ENCODE data around the gene SLC25A51. TPM values are rescaled to one million over a fixed set of nuclear protein-coding genes. Genes with fewer than 3 reads are reported as not detected.

SLC25A51 gene
- total RNA-seq, 1 donor from 2014 or later, result 26.0 TPM

- peaks cover 41% of the 10 kb centered on the region for H3K4me1 Mint-ChIP-seq
- DNase-seq (ENCODE audit: low spot score in 2 of 2, unreplicated experiment in 2 of 2), result no peak
- H3K27me3 Mint-ChIP-seq (ENCODE audit: low read depth), result no peaks in the 10 kb centered on the region
- H3K36me3 Mint-ChIP-seq, result peaks cover 2% of the 10 kb centered on the region
- peak overlapping the region; percentile 85 for H3K27ac Mint-ChIP-seq
- H3K4me3 Mint-ChIP-seq, result no peak overlapping the region
- TF ChIP-seq, protein P1, sequence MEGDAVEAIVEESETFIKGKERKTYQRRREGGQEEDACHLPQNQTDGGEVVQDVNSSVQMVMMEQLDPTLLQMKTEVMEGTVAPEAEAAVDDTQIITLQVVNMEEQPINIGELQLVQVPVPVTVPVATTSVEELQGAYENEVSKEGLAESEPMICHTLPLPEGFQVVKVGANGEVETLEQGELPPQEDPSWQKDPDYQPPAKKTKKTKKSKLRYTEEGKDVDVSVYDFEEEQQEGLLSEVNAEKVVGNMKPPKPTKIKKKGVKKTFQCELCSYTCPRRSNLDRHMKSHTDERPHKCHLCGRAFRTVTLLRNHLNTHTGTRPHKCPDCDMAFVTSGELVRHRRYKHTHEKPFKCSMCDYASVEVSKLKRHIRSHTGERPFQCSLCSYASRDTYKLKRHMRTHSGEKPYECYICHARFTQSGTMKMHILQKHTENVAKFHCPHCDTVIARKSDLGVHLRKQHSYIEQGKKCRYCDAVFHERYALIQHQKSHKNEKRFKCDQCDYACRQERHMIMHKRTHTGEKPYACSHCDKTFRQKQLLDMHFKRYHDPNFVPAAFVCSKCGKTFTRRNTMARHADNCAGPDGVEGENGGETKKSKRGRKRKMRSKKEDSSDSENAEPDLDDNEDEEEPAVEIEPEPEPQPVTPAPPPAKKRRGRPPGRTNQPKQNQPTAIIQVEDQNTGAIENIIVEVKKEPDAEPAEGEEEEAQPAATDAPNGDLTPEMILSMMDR (IDR thresholded peaks at IDR 0.05; ENCODE audit: unreplicated experiment), result no peak
- no peaks in the 10 kb centered on the region for H3K9me3 Mint-ChIP-seq
These were observed 17.2 kb upstream of the SLC25A51 start for GRCh38 chr9:37921168-37921510.

DNA sequence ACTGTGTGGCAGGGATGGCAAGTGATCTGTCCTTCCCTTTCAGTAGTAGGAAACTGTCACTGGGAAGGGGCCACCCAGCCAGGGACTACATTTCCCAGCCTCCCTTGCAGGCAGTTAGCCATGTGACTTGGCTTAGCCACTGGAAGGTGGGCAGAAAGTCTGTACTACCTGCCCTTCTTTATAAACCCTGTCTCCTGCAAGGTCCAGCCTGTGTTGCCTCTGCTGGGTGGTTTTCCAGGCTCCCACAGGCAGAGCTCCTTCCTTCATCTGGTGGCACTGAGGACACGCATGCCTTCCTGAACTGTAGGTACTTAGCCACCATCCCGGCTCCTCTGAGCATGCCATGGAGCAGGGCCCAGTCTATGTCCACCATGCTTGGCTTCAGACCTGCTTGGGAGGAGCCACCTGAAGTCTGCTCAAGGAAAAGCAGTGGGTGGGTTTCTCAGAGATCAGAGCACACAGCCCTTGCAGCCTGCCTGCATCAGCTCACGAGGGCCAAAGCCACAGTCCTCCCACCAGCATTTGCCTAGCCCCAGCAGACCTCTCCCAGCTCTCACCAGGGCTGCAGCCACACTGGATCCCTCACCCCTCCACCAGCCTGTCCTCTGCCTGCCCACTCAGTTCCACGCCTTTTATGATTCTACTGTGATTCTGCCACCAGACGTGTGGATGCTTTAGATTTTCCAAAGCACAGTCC lies 16.7 kb upstream of the SLC25A51 start:
- Mint-ChIP-seq H3K4me3 (no peak overlapping the region), H3K27ac (peak overlapping the region; percentile 85), H3K36me3 (peaks cover 2% of the 10 kb centered on the region), H3K9me3 (no peaks in the 10 kb centered on the region), H3K27me3 (ENCODE audit: low read depth) (no peaks in the 10 kb centered on the region), H3K4me1 (peaks cover 41% of the 10 kb centered on the region)
- DNase-seq (ENCODE audit: low spot score in 2 of 2, unreplicated experiment in 2 of 2), result no peak
- TF ChIP-seq, protein P1 (IDR thresholded peaks at IDR 0.05; ENCODE audit: unreplicated experiment), result no peak

DNA sequence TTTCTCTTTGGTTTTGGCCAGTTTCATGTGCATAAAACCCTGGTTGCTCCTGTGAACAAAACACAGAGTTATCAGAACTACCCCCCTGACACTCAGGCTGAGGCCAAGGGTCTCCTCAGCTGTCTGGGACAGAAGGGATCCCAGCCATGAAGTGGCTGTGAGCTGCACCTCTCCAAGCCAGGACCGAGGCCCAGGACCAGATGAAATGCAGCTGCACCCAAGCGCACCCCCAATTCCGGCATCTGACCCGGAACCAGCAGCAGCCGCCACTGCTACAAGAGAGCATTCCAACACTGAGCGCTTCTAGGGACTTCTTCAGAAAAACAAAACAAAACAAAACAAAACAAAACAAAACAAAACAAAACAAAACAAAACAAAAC lies 16.0 kb upstream of the SLC25A51 start:
- DNase-seq (ENCODE audit: low spot score in 2 of 2, unreplicated experiment in 2 of 2), result no peak
- Mint-ChIP-seq H3K27me3 (ENCODE audit: low read depth) (no peaks in the 10 kb centered on the region), H3K4me1 (peaks cover 39% of the 10 kb centered on the region), H3K4me3 (no peak overlapping the region), H3K27ac (no peak overlapping the region), H3K36me3 (peaks cover 2% of the 10 kb centered on the region), H3K9me3 (no peaks in the 10 kb centered on the region)
- TF ChIP-seq, protein P1 (IDR thresholded peaks at IDR 0.05; ENCODE audit: unreplicated experiment), result no peak

DNA sequence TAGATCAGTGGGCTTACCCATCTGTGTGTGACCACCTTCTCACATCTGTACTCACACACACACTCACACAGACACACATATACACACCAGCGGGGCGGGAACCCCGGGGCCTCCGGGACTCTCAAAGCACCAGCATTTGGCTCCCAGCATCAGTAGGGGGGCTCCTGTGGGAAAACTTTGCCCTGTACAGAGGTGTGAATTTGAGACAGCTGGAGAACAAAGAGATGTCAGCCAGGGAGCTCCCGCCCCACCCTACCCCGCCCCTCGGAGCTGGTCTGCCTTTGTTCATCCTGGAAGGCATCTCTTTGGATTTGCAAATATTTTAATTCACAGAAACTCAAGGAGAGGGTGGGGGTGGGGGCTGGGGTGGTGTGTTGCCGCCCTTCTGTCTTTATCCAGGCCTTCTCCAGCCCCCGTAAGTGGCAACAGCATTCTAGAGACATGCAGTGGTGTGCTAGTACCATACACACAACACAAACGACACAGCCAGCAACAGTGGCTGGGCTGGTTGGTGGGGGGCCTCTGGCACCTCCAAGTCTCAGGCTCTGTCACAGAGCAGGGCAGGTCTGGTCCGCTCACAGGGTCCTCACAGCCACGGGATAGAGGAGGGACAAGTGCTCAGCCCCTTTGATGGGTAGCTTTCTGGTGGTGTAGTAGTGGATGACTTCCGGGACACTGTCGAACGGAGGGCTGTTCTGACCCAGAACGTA lies 15.5 kb upstream of the SLC25A51 start:
- TF ChIP-seq, protein P1 (IDR thresholded peaks at IDR 0.05; ENCODE audit: unreplicated experiment), result no peak
- no peaks in the 10 kb centered on the region for H3K27me3 Mint-ChIP-seq (ENCODE audit: low read depth)
- H3K36me3 Mint-ChIP-seq, result peaks cover 2% of the 10 kb centered on the region
- H3K27ac Mint-ChIP-seq, result no peak overlapping the region
- H3K9me3 Mint-ChIP-seq, result no peaks in the 10 kb centered on the region
- DNase-seq (ENCODE audit: low spot score in 2 of 2, unreplicated experiment in 2 of 2), result no peak
- H3K4me1 Mint-ChIP-seq, result peaks cover 39% of the 10 kb centered on the region
- H3K4me3 Mint-ChIP-seq, result no peak overlapping the region

GRCh38 chr9:37918665-37919170 lies 14.8 kb upstream of the SLC25A51 start:
- DNase-seq (ENCODE audit: low spot score in 2 of 2, unreplicated experiment in 2 of 2), result no peak
- no peak overlapping the region for H3K27ac Mint-ChIP-seq
- H3K36me3 Mint-ChIP-seq, result peaks cover 2% of the 10 kb centered on the region
- no peaks in the 10 kb centered on the region for H3K27me3 Mint-ChIP-seq (ENCODE audit: low read depth)
- H3K4me1 Mint-ChIP-seq, result peaks cover 39% of the 10 kb centered on the region
- H3K4me3 Mint-ChIP-seq, result no peak overlapping the region
- no peaks in the 10 kb centered on the region for H3K9me3 Mint-ChIP-seq
- TF ChIP-seq, protein P1 (IDR thresholded peaks at IDR 0.05; ENCODE audit: unreplicated experiment), result no peak
